ENCODE results near the gene GOSR2.

Gene GOSR2

GRCh38 chr17:46942441-46943217 lies 19.7 kb downstream of the GOSR2 start:
- TF ChIP-seq CTCF (IDR thresholded peaks at IDR 0.05; ENCODE audit: borderline replicate concordance, insufficient read depth, low read depth, low read length): peak; percentile 87
- H3K4me3 ChIP-seq (ENCODE audit: low read depth, low read length): no peak overlapping the region

- no peak overlapping the region for H3K4me3 ChIP-seq (ENCODE audit: low read depth, low read length)
- no peak for TF ChIP-seq CTCF (IDR thresholded peaks at IDR 0.05; ENCODE audit: borderline replicate concordance, insufficient read depth, low read depth, low read length)
Observed at GRCh38 chr17:46943218-46943500, 20.2 kb downstream of the GOSR2 start.

- no peak overlapping the region for H3K4me3 ChIP-seq (ENCODE audit: low read depth, low read length)
Observed at GRCh38 chr17:46943501-46944393, 20.8 kb downstream of the GOSR2 start.

GRCh38 chr17:46944931-46945330 lies 22.0 kb downstream of the GOSR2 start:
- TF ChIP-seq CTCF (IDR thresholded peaks at IDR 0.05; ENCODE audit: borderline replicate concordance, insufficient read depth, low read depth, low read length): no peak
- no peak overlapping the region for H3K4me3 ChIP-seq (ENCODE audit: low read depth, low read length)

More at GRCh38 chr17:46943501-46944393, 20.8 kb downstream of the GOSR2 start:
- TF ChIP-seq CTCF (IDR thresholded peaks at IDR 0.05; ENCODE audit: borderline replicate concordance, insufficient read depth, low read depth, low read length): no peak

- no peak overlapping the region for H3K4me3 ChIP-seq (ENCODE audit: low read depth, low read length)
- TF ChIP-seq CTCF (IDR thresholded peaks at IDR 0.05; ENCODE audit: borderline replicate concordance, insufficient read depth, low read depth, low read length): no peak
Observed at GRCh38 chr17:46947216-46947615, 24.3 kb downstream of the GOSR2 start.

GRCh38 chr17:46948544-46948943 lies 25.6 kb downstream of the GOSR2 start:
- TF ChIP-seq CTCF (IDR thresholded peaks at IDR 0.05; ENCODE audit: borderline replicate concordance, insufficient read depth, low read depth, low read length): no peak
- no peak overlapping the region for H3K4me3 ChIP-seq (ENCODE audit: low read depth, low read length)

Data from GM12875 (cell line).